ENCODE measurements around the gene GPR132. TPM values are rescaled to one million over a fixed set of nuclear protein-coding genes. Genes with fewer than 3 reads are reported as not detected.

GPR132 gene
- total RNA-seq, 1 donor from 2014 or later = not detected

Other genes starting within 250 kb of the GPR132 start
- gene CEP170B, start 200.2 kb downstream of the GPR132 start, total RNA-seq = 29.0 and 41.5 TPM in 2 replicates
- gene PLD4, start 140.6 kb downstream of the GPR132 start, total RNA-seq = not detected in 2 replicates
- gene AHNAK2, start 87.1 kb downstream of the GPR132 start, total RNA-seq = 367 and 620 TPM in 2 replicates
- gene CLBA1, start 79.6 kb downstream of the GPR132 start, total RNA-seq = 8.4 and 14.1 TPM in 2 replicates
- 35.5 and 50.8 TPM in 2 replicates for gene CDCA4, start 44.3 kb downstream of the GPR132 start, total RNA-seq
- gene JAG2, start 103.3 kb upstream of the GPR132 start, total RNA-seq = 31.6 and 45.3 TPM in 2 replicates
- gene NUDT14, start 115.9 kb upstream of the GPR132 start, total RNA-seq = 31.9 and 45.4 TPM in 2 replicates
- 63.4 and 75.8 TPM in 2 replicates for gene BTBD6, start 183.1 kb upstream of the GPR132 start, total RNA-seq
- 22.3 and 24.0 TPM in 2 replicates for gene BRF1, start 235.6 kb upstream of the GPR132 start, total RNA-seq
- gene PACS2, start 249.3 kb upstream of the GPR132 start, total RNA-seq = 42.4 and 43.1 TPM in 2 replicates